Esophagus squamous epithelium (tissue), 5 donors: Measurements from ENCODE around the gene GNLY. TPM values are rescaled to one million over a fixed set of nuclear protein-coding genes. Genes with fewer than 3 reads are reported as not detected.

Experiments used
- DNase-seq: peaks from one replicate; lab custom pipeline; 2025; lab: John Stamatoyannopoulos, UW
- H3K27ac ChIP-seq, 4 donors: fragments of 200-600 bp; sonication (generic); one replicate each; pipeline ENCODE4 v1.5.1; 2016 to 2019; ENCODE audit warnings: mild to moderate bottlenecking in 1 of 4
- H3K27me3 ChIP-seq, 4 donors: fragments of 200-600 bp; sonication (generic); 1 replicate in 3 of 4; 2 replicates in 1 of 4; pipeline versions ENCODE4 v1.5.1 to v1.6.0; 2017 to 2021; ENCODE audit warnings: antibody characterized with exemption in 1 of 4
- H3K36me3 ChIP-seq, 3 donors: fragments of 200-600 bp; sonication (generic); one replicate each; pipeline ENCODE4 v1.5.1; 2016 to 2019
- H3K4me1 ChIP-seq, 3 donors: fragments of 200-600 bp; sonication (generic); one replicate each; pipeline ENCODE4 v1.5.1; 2017 to 2019
- H3K4me3 ChIP-seq, 4 donors: fragments of 200-600 bp; sonication (generic); 1 replicate in 3 of 4; 2 replicates in 1 of 4; pipeline ENCODE4 v1.5.1; 2016 to 2019; ENCODE audit warnings: mild to moderate bottlenecking in 2 of 4, moderate library complexity in 1 of 4
- H3K9me3 ChIP-seq, 3 donors: fragments of 200-600 bp; sonication (generic); one replicate each; pipeline ENCODE4 v1.5.1; 2016 to 2019
- CTCF ChIP-seq, 6 experiments: fragments of 450-650 bp in 4 of 6; fragments of 200-600 bp in 2 of 6; sonication (generic) in 2 of 6; IDR thresholded peaks; one replicate each; pipeline ENCODE4 v1.5.1; 2016 to 2019; ENCODE audit warnings: antibody characterized with exemption in 6 of 6, mild to moderate bottlenecking in 4 of 6, moderate library complexity in 4 of 6
- POLR2A ChIP-seq, 4 donors: fragments of 450-650 bp; IDR thresholded peaks; one replicate each; pipeline ENCODE4 v1.6.1; 2017; ENCODE audit warnings: antibody characterized with exemption in 4 of 4, mild to moderate bottlenecking in 4 of 4, moderate library complexity in 3 of 4
- WGBS, 2 donors: methylation state at CpG; one replicate each; pipeline ENCODE4 v1.1.5; 2018; 5-methylcytosine and 5-hydroxymethylcytosine counted together
- intact Hi-C: fragments of 100-400 bp; cut with DNase I; formaldehyde crosslinking; loops from one replicate; pipeline ENCODE4 v1.15.0; 2022
- total RNA-seq, 4 donors: library from RNA; depleted of rRNA; stranded (reverse); fragments of >200 nt; gene quantifications; one replicate each; pipeline ENCODE4 v1.1.0, GENCODE V29; 2016
- donor health status: DM: yes; HTN: yes; CAD: no.

The GNLY gene
- total RNA-seq, 4 donors from 2014 or later, result 0.76 to 6.1 (median 2.1) TPM

- no peak for DNase-seq
- H3K36me3 ChIP-seq, result no peaks in the 10 kb centered on the region
- H3K4me3 ChIP-seq, result no peak overlapping the region
- TF ChIP-seq POLR2A (IDR thresholded peaks at IDR 0.05), result no peak
- TF ChIP-seq CTCF (IDR thresholded peaks at IDR 0.05), result no peak
- H3K27ac ChIP-seq, result peak overlapping the region; percentile 44 to 93 (median 90)
- peaks cover 0 to 43% (median 0%) of the 10 kb centered on the region in 4 donors for H3K27me3 ChIP-seq
- H3K9me3 ChIP-seq, result no peaks in the 10 kb centered on the region
- 38 to 51% methylated on average over 4 of the region's 4 CpGs for WGBS, 2 donors
- intact Hi-C loops, result no loop called here
- peaks cover 30 to 74% (median 70%) of the 10 kb centered on the region in 3 donors for H3K4me1 ChIP-seq
These were observed 49.9 kb downstream of the GNLY start for GRCh38 chr2:85744055-85744454.

- Histone ChIP-seq H3K9me3 (no peaks in the 10 kb centered on the region), H3K27me3 (peaks cover 0 to 43% (median 0%) of the 10 kb centered on the region in 4 donors), H3K27ac (peak overlapping the region; percentile 44 to 93 (median 90)), H3K4me1 (peaks cover 30 to 83% (median 75%) of the 10 kb centered on the region in 3 donors), H3K4me3 (peak overlapping the region in 1 of 4 donors; percentile 38), H3K36me3 (no peaks in the 10 kb centered on the region)
- intact Hi-C loops, result no loop called here
- 40 to 51% methylated on average over 10 of the region's 10 CpGs for WGBS, 2 donors
- DNase-seq, result no peak
- TF ChIP-seq POLR2A (IDR thresholded peaks at IDR 0.05) (no peak), CTCF (IDR thresholded peaks at IDR 0.05) (no peak)
These were observed 50.8 kb downstream of the GNLY start for GRCh38 chr2:85744741-85745601.

- intact Hi-C loops, result no loop called here
- DNase-seq, result no peak
- 53 to 57% methylated on average over 5 to 8 of the region's 8 CpGs for WGBS, 2 donors
These were observed 51.5 kb downstream of the GNLY start for GRCh38 chr2:85745619-85746018.

GRCh38 chr2:85746321-85747004, 52.3 kb downstream of the GNLY start:
- 69 to 83% methylated on average over 7 to 8 of the region's 8 CpGs for WGBS, 2 donors
- TF ChIP-seq POLR2A (IDR thresholded peaks at IDR 0.05) (no peak), CTCF (IDR thresholded peaks at IDR 0.05) (no peak)
- no peak overlapping the region for H3K4me3 ChIP-seq
- H3K27ac ChIP-seq, result peak overlapping the region; percentile 44 to 93 (median 90)
- H3K9me3 ChIP-seq, result no peaks in the 10 kb centered on the region
- H3K27me3 ChIP-seq, result peaks cover 0 to 47% (median 0%) of the 10 kb centered on the region in 4 donors
- intact Hi-C loops, result no loop called here
- DNase-seq, result no peak
- no peaks in the 10 kb centered on the region for H3K36me3 ChIP-seq
- H3K4me1 ChIP-seq, result peaks cover 23 to 83% (median 72%) of the 10 kb centered on the region in 3 donors

More at GRCh38 chr2:85745619-85746018, 51.5 kb downstream of the GNLY start:
- Histone ChIP-seq H3K27ac (peak overlapping the region; percentile 44 to 93 (median 90)), H3K27me3 (peaks cover 0 to 44% (median 0%) of the 10 kb centered on the region in 4 donors), H3K36me3 (no peaks in the 10 kb centered on the region), H3K4me3 (no peak overlapping the region), H3K9me3 (no peaks in the 10 kb centered on the region), H3K4me1 (peaks cover 30 to 83% (median 72%) of the 10 kb centered on the region in 3 donors)
- TF ChIP-seq POLR2A (IDR thresholded peaks at IDR 0.05), result no peak
- no peak for TF ChIP-seq CTCF (IDR thresholded peaks at IDR 0.05)
